Immature natural killer cell (primary cell): ENCODE results near the gene JDP2. TPM values are rescaled to one million over a fixed set of nuclear protein-coding genes. Genes with fewer than 3 reads are reported as not detected.
A peak's percentile ranks its signal among the peaks of the same experiment; 100 is the strongest.
"Not testable (repeated sequence)": the region's sequence is repeated elsewhere in the genome, so short reads cannot be mapped to it uniquely, and the experiment has no call there.

Experiments
- DNase-seq, 3 donors: peaks; one replicate each; pipeline ENCODE4 v3.0.0; 2022; ENCODE audit warnings: mixed read lengths in 1 of 3
- H3K27ac Mint-ChIP-seq, 6 donors: one replicate each; pipeline ENCODE4 v1.8.0; 2020; ENCODE audit warnings: mixed read lengths in 6 of 6, mild to moderate bottlenecking in 5 of 6, inconsistent platforms in 4 of 6, moderate library complexity in 3 of 6
- H3K27me3 Mint-ChIP-seq, 3 donors: one replicate each; pipeline ENCODE4 v1.8.0; 2020 to 2021; ENCODE audit warnings: low read depth in 3 of 3, mild to moderate bottlenecking in 3 of 3, mixed read lengths in 3 of 3, moderate library complexity in 3 of 3, inconsistent platforms in 1 of 3
- H3K36me3 Mint-ChIP-seq, 3 donors: one replicate each; pipeline ENCODE4 v1.8.0; 2020; ENCODE audit warnings: mixed read lengths in 3 of 3, inconsistent platforms in 2 of 3, mild to moderate bottlenecking in 2 of 3
- H3K4me1 Mint-ChIP-seq, 2 donors: one replicate each; pipeline ENCODE4 v1.8.0; 2020; ENCODE audit warnings: inconsistent platforms in 2 of 2, mild to moderate bottlenecking in 2 of 2, mixed read lengths in 2 of 2, moderate library complexity in 1 of 2
- H3K4me3 Mint-ChIP-seq, 5 donors: one replicate each; pipeline ENCODE4 v1.8.0; 2020; ENCODE audit warnings: mild to moderate bottlenecking in 5 of 5, mixed read lengths in 5 of 5, inconsistent platforms in 3 of 5, moderate library complexity in 3 of 5
- H3K9me3 Mint-ChIP-seq, 6 donors: one replicate each; pipeline ENCODE4 v1.8.0; 2020; ENCODE audit warnings: mild to moderate bottlenecking in 6 of 6, mixed read lengths in 6 of 6, inconsistent platforms in 4 of 6, moderate library complexity in 3 of 6
- polyA plus RNA-seq, 3 donors: library from polyadenylated mRNA; unstranded; fragments of 300-500 nt; fragmentation: Illumina TruSeq; gene quantifications; one replicate each; pipeline ENCODE4 v1.2.3, GENCODE V29; 2021

The JDP2 gene
- under 1 TPM in 1 of 3 donors, not detected in 2; 0.47 TPM for polyA plus RNA-seq

GRCh38 chr14:75427482-75428229 is at the start of gene JDP2:
Gene JDP2, plus strand, starts transcription at chr14:75428022. Its CDS starts 9,899 bp downstream, at chr14:75437921.
- H3K36me3 Mint-ChIP-seq, result peaks cover 0 to 6% (median 2%) of the 10 kb centered on the region in 3 donors
- no peak within 1 kb of the TSS for H3K27ac Mint-ChIP-seq
- peak within 1 kb of the TSS; percentile 67 to 81 (median 70) for H3K4me3 Mint-ChIP-seq
- H3K27me3 Mint-ChIP-seq, result peaks cover 8 to 23% (median 20%) of the 10 kb centered on the region in 3 donors
- peak; percentile 33 to 42 (median 35) for DNase-seq
- peaks cover 0 to 5% of the 10 kb centered on the region in 2 donors for H3K4me1 Mint-ChIP-seq
- H3K9me3 Mint-ChIP-seq, result peaks cover 0 to 5% (median 0%) of the 10 kb centered on the region in 6 donors

- H3K9me3 Mint-ChIP-seq, result peaks cover 0 to 3% (median 1%) of the 10 kb centered on the region in 6 donors
- no peak overlapping the region for H3K27ac Mint-ChIP-seq
- no peaks in the 10 kb centered on the region for H3K36me3 Mint-ChIP-seq
- no peak for DNase-seq
- no peak overlapping the region for H3K4me3 Mint-ChIP-seq
- peaks cover 3 to 5% (median 4%) of the 10 kb centered on the region in 3 donors for H3K27me3 Mint-ChIP-seq
- H3K4me1 Mint-ChIP-seq, result no peaks in the 10 kb centered on the region
Measured at GRCh38 chr14:75379246-75379929, 48.4 kb upstream of the JDP2 start.

DNA sequence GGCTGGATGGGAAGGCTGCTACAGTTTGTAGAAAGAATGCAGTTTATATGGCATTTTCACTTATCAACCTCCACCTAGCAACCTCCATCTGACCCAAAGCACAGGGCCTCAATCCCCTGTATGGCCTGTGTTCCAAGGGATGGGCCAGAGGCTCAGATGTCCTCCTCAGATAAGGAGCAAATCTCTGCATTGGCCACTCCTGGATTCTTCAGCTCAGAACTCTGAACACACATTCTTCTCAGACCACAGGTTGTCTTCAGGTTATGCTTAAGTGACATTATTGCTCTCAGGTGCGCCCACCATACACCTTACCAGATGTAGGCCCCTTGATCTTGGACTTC is 47.9 kb upstream of the JDP2 start:
- no peak overlapping the region for H3K27ac Mint-ChIP-seq
- DNase-seq, result no peak
- no peak overlapping the region for H3K4me3 Mint-ChIP-seq
- H3K4me1 Mint-ChIP-seq, result no peaks in the 10 kb centered on the region
- H3K36me3 Mint-ChIP-seq, result no peaks in the 10 kb centered on the region
- peaks cover 4 to 7% (median 7%) of the 10 kb centered on the region in 3 donors for H3K27me3 Mint-ChIP-seq
- H3K9me3 Mint-ChIP-seq, result peaks cover 0 to 8% (median 4%) of the 10 kb centered on the region in 6 donors

- Mint-ChIP-seq H3K9me3 (peaks cover 0 to 8% (median 4%) of the 10 kb centered on the region in 6 donors), H3K27me3 (peaks cover 4 to 8% (median 7%) of the 10 kb centered on the region in 3 donors), H3K4me3 (no peak overlapping the region), H3K4me1 (no peaks in the 10 kb centered on the region), H3K36me3 (no peaks in the 10 kb centered on the region), H3K27ac (no peak overlapping the region)
- DNase-seq, result no peak
Measured at GRCh38 chr14:75380656-75381055, 47.2 kb upstream of the JDP2 start.

DNA sequence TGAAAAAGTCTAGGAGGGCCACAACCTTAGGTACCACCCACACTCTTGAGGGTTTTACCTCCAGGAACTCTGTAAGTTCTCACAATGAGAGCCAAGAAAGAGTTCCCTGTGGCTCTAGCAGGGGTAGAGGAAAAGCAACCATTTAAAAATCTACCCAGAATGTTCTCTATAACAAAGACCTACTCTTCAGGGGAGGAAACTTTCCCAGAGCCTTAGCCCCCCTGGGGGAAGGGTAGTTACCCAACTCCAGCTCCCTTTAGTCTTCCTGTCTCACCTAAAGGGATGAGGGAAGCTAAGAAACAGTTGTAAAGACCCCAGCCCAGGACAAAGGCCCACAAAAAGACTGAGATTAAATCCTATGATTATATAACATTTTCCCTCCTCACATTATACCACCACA is 46.2 kb upstream of the JDP2 start:
- peaks cover 0 to 8% (median 4%) of the 10 kb centered on the region in 6 donors for H3K9me3 Mint-ChIP-seq
- no peak for DNase-seq
- H3K4me1 Mint-ChIP-seq, result no peaks in the 10 kb centered on the region
- peaks cover 7 to 11% (median 8%) of the 10 kb centered on the region in 3 donors for H3K27me3 Mint-ChIP-seq
- no peaks in the 10 kb centered on the region for H3K36me3 Mint-ChIP-seq
- no peak overlapping the region for H3K27ac Mint-ChIP-seq
- H3K4me3 Mint-ChIP-seq, result no peak overlapping the region

DNA sequence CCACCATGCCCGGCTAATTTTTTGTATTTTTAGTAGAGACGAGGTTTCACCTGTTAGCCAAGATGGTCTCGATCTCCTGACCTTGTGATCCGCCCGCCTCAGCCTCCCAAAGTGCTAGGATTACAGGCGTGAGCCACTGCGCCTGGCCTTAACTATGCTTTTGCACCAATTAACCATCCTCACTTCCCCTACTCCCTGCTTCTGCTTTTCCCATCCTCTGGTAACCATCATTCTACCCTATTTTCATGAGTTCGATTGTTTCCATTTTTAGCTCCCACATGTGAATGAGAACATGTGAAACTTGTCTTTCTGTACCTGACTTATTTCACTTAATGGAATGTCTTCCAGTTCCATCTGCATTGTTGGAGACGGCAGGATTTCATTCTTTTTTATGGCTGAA is 44.6 kb upstream of the JDP2 start:
- H3K27ac Mint-ChIP-seq, H3K36me3 Mint-ChIP-seq, H3K4me1 Mint-ChIP-seq, H3K4me3 Mint-ChIP-seq, H3K9me3 Mint-ChIP-seq, DNase-seq: not testable (repeated sequence)
- peaks cover 7 to 11% (median 8%) of the 10 kb centered on the region in 3 donors for H3K27me3 Mint-ChIP-seq

DNA sequence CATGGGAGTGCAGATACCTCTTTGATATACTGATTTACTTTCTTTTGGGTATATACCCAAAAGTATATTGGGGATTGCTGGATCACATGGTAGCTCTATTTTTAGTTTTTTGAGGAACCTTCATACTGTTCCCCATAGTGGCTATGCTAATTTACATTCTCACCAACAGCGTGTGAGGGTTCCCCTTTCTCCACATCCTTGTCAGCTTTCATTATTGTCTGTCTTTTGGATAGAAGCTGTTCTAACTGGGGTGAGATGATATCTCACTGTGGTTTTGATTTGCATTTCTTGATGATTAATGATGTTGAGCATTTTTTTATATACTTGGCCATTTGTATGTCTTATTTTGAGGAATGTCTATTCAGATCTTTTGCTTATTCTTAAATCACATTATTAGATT is 44.1 kb upstream of the JDP2 start:
- Mint-ChIP-seq H3K9me3 (peaks cover 0 to 8% (median 4%) of the 10 kb centered on the region in 6 donors), H3K4me3 (no peak overlapping the region), H3K27me3 (peaks cover 7 to 9% (median 8%) of the 10 kb centered on the region in 3 donors), H3K27ac (no peak overlapping the region), H3K36me3 (no peaks in the 10 kb centered on the region), H3K4me1 (no peaks in the 10 kb centered on the region)
- no peak for DNase-seq

DNA sequence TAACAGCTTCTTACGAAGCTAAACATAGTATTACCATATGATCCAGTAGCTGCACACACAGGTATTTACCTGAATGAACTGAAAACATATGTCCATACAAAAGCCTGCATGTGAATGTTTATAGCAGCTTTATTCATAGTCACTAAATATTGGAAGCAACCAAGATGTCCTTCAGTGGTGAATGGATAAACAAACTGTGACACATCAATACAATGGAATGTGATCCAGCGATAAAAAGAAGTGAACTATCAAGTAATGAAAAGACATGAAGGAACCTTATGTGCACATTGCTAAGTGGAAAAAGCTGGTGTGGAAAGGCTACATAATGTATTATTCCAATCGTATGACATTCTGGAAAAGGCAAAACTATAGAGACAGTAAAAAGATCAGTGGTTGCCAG is 38.1 kb upstream of the JDP2 start:
- DNase-seq, result no peak
- H3K9me3 Mint-ChIP-seq, result peaks cover 0 to 3% (median under 1%) of the 10 kb centered on the region in 6 donors
- H3K4me1 Mint-ChIP-seq, result no peaks in the 10 kb centered on the region
- H3K27ac Mint-ChIP-seq, result no peak overlapping the region
- H3K36me3 Mint-ChIP-seq, result no peaks in the 10 kb centered on the region
- H3K4me3 Mint-ChIP-seq, result no peak overlapping the region
- H3K27me3 Mint-ChIP-seq, result peaks cover 3 to 9% (median 5%) of the 10 kb centered on the region in 3 donors

DNA sequence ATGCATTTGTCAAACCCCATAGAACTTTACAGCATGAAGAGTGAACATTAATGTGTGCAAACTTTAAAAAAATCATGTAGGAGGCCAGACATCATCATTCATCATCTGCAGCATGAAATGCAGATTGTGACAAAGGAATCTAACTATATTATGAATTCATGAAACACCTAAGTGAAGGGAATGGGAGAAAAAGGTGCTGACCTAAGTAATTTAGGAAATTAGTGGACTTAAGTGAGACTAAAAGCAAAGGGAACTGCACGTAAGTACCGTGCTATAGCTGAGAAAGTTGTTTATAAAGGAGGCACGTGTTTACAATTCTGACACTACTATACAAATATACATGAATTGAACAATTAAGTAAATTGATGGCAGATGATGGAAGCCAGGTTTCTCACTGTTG is 37.6 kb upstream of the JDP2 start:
- Mint-ChIP-seq H3K27ac (no peak overlapping the region), H3K4me3 (no peak overlapping the region), H3K9me3 (no peaks in the 10 kb centered on the region), H3K4me1 (no peaks in the 10 kb centered on the region), H3K27me3 (peaks cover 2 to 9% (median 3%) of the 10 kb centered on the region in 3 donors), H3K36me3 (no peaks in the 10 kb centered on the region)
- DNase-seq, result no peak

- DNase-seq, result no peak
- no peak overlapping the region for H3K27ac Mint-ChIP-seq
- no peaks in the 10 kb centered on the region for H3K4me1 Mint-ChIP-seq
- H3K9me3 Mint-ChIP-seq, result no peaks in the 10 kb centered on the region
- peaks cover 0 to 6% (median 4%) of the 10 kb centered on the region in 3 donors for H3K27me3 Mint-ChIP-seq
- H3K36me3 Mint-ChIP-seq, result no peaks in the 10 kb centered on the region
- no peak overlapping the region for H3K4me3 Mint-ChIP-seq
Measured at GRCh38 chr14:75391953-75392352, 35.9 kb upstream of the JDP2 start.

GRCh38 chr14:75392686-75393641 is 34.9 kb upstream of the JDP2 start:
- H3K36me3 Mint-ChIP-seq, result no peaks in the 10 kb centered on the region
- no peaks in the 10 kb centered on the region for H3K9me3 Mint-ChIP-seq
- no peaks in the 10 kb centered on the region for H3K4me1 Mint-ChIP-seq
- peaks cover 3 to 6% (median 4%) of the 10 kb centered on the region in 3 donors for H3K27me3 Mint-ChIP-seq
- H3K4me3 Mint-ChIP-seq, result no peak overlapping the region
- H3K27ac Mint-ChIP-seq, result no peak overlapping the region
- no peak for DNase-seq

DNA sequence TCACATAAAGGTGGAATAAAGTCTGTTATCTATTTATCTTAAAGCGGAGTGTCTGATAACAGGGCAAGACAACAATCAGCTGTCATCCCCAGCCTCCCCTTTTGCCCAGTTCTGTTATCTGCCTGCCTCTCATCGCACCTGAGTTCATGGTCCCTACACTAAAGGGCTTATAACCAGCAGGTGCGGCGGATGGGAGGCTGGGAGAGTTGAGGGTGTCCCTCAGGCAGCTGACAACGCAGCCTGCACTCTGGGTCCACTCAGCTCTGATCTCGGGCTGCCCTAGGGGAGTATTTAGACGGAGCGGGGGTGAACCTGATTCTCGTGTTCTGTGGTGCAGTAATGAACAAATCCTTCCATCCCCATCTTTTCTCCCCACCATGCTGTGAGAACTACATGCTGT is 34.0 kb upstream of the JDP2 start:
- Mint-ChIP-seq H3K9me3 (no peaks in the 10 kb centered on the region), H3K27me3 (peaks cover 3 to 6% (median 4%) of the 10 kb centered on the region in 3 donors), H3K4me3 (no peak overlapping the region), H3K36me3 (peaks cover 0 to under 1% (median 0%) of the 10 kb centered on the region in 3 donors), H3K27ac (no peak overlapping the region), H3K4me1 (no peaks in the 10 kb centered on the region)
- no peak for DNase-seq

- Mint-ChIP-seq H3K27ac (no peak overlapping the region), H3K4me1 (no peaks in the 10 kb centered on the region), H3K4me3 (no peak overlapping the region), H3K9me3 (no peaks in the 10 kb centered on the region), H3K36me3 (peaks cover 0 to 4% (median 0%) of the 10 kb centered on the region in 3 donors), H3K27me3 (peaks cover 2 to 6% (median 3%) of the 10 kb centered on the region in 3 donors)
- no peak for DNase-seq
Measured at GRCh38 chr14:75395862-75396261, 32.0 kb upstream of the JDP2 start.
